ENCODE results near the gene CXXC5.

GRCh38 chr5:139649082-139649991 is 1.2 kb downstream of the CXXC5 start:
- TF ChIP-seq POLR2A (IDR thresholded peaks at IDR 0.05) (no peak), CTCF (IDR thresholded peaks at IDR 0.05) (no peak), EP300 (IDR thresholded peaks at IDR 0.05; ENCODE audit: low read depth) (no peak), POLR2AphosphoS5 (IDR thresholded peaks at IDR 0.05) (no peak)
